Subcutaneous abdominal adipose tissue (tissue), 5 donors: ENCODE data around the gene NDUFAF7.
"Not testable (repeated sequence)": the region's sequence is repeated elsewhere in the genome, so short reads cannot be mapped to it uniquely, and the experiment has no call there.

ENCODE experiments used
- H3K27ac ChIP-seq: one replicate; pipeline ENCODE4 v1.7.0; 2013; ENCODE audit warnings: low read depth, mild to moderate bottlenecking, inconsistent platforms, low read length, moderate library complexity
- H3K27me3 ChIP-seq, 5 donors: one replicate each; pipeline ENCODE4 v1.7.0; 2013; ENCODE audit warnings: low read length in 5 of 5, inconsistent platforms in 1 of 5; ENCODE audit not compliant: control insufficient read depth in 5 of 5, insufficient read depth in 4 of 5
- H3K36me3 ChIP-seq, 5 donors: one replicate each; pipeline ENCODE4 v1.7.0; 2013; ENCODE audit warnings: low read length in 5 of 5; ENCODE audit not compliant: control insufficient read depth in 5 of 5, insufficient read depth in 5 of 5
- H3K4me1 ChIP-seq, 5 donors: one replicate each; pipeline ENCODE4 v1.7.0; 2013; ENCODE audit warnings: low read length in 5 of 5, mild to moderate bottlenecking in 3 of 5, moderate library complexity in 1 of 5; ENCODE audit not compliant: control insufficient read depth in 5 of 5, insufficient read depth in 5 of 5
- H3K4me3 ChIP-seq, 5 donors: one replicate each; pipeline ENCODE4 v1.7.0; 2013; ENCODE audit warnings: low read length in 5 of 5, low read depth in 1 of 5
- H3K9ac ChIP-seq, 5 donors: one replicate each; pipeline ENCODE4 v1.7.0; 2013; ENCODE audit warnings: low read length in 5 of 5, mild to moderate bottlenecking in 4 of 5, moderate library complexity in 3 of 5
- H3K9me3 ChIP-seq, 5 donors: one replicate each; pipeline ENCODE4 v1.7.0; 2013; ENCODE audit warnings: low read length in 5 of 5; ENCODE audit not compliant: control insufficient read depth in 5 of 5
- donor health status: healthy.
- donor health status: healthy.
- donor health status: healthy.
- donor health status: healthy.
- donor health status: healthy.

The NDUFAF7 gene

DNA sequence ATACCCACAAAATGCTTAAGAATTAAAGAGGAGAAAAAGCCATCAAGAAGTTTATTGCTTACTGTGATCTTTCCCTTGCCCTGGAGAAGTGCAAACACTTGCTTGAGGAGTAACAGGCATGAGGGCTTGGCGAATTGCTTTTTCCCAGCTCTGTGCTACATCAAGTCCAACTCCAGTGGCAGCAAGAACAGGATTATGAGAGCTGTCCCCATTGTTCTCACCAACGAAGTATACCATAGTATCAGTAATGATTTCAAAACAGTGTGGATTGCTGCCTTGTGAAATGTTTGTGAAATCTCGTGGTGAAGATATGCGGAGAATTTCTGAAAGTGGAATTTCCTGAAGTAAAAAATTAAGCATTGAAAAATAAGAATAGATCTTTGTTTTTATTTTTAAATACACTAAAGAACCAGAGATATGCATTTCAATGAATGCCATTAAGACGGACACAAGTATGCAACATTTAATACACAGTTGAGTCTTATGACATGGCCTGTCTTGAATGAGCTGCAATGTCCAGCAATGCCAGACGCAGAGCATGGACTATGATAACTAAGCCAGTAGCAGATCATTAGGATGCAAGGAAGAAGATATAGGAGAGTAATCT, 43.0 kb downstream of the NDUFAF7 start:
- Histone ChIP-seq H3K27me3 (no peaks in the 10 kb centered on the region), H3K9me3 (no peaks in the 10 kb centered on the region), H3K27ac (no peak overlapping the region), H3K4me1 (peaks cover 0 to 7% (median 0%) of the 10 kb centered on the region in 5 donors), H3K4me3 (no peak overlapping the region), H3K9ac (no peak overlapping the region), H3K36me3 (peaks cover 40 to 58% (median 46%) of the 10 kb centered on the region in 5 donors)

DNA sequence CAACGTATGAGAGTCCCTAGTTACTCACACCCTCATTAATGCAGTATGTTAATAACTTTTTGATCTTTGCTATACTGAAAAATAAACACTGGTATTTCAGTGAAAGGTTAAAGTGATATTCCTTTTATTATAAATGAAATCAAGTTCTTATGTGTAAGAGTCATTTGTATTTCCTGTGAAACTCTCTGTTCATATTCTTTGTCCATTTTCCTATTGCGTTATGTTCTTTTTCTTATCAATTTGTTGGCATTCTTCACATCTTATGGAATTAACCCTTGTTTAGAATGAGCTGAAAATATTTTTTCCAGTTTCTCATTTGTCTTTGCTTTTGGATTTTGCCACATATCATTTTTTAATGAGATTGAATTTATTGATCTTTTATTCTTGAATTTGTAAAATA, 44.8 kb downstream of the NDUFAF7 start:
- no peaks in the 10 kb centered on the region for H3K27me3 ChIP-seq
- no peak overlapping the region for H3K27ac ChIP-seq
- peaks cover 44 to 53% (median 47%) of the 10 kb centered on the region in 5 donors for H3K36me3 ChIP-seq
- H3K9me3 ChIP-seq, result no peaks in the 10 kb centered on the region
- H3K4me3 ChIP-seq, result no peak overlapping the region
- H3K9ac ChIP-seq, result no peak overlapping the region
- H3K4me1 ChIP-seq, result peaks cover 0 to 7% (median 0%) of the 10 kb centered on the region in 5 donors

DNA sequence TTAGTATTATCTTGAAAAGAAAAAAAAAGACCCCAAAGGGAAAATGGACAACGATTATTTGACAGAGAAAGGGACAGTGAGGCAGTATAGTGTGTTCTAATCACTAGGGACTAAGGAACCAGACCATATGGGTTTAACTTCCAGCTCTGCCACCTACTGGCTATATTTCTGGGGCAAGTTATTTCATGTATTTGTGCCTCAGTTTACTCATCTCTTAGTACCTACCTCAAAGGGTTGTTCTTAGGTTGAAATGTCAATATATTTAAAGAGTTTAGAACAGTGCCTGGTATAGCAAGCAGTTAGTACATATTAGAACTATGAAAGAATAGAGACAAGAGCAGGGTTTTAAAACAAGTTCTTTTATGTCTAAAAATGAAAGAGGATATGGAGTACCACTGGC, 50.5 kb downstream of the NDUFAF7 start:
- Histone ChIP-seq H3K4me3 (no peak overlapping the region), H3K36me3 (peaks cover 26 to 37% (median 33%) of the 10 kb centered on the region in 5 donors), H3K27ac (no peak overlapping the region), H3K4me1 (no peaks in the 10 kb centered on the region), H3K9me3 (no peaks in the 10 kb centered on the region), H3K9ac (no peak overlapping the region), H3K27me3 (no peaks in the 10 kb centered on the region)

DNA sequence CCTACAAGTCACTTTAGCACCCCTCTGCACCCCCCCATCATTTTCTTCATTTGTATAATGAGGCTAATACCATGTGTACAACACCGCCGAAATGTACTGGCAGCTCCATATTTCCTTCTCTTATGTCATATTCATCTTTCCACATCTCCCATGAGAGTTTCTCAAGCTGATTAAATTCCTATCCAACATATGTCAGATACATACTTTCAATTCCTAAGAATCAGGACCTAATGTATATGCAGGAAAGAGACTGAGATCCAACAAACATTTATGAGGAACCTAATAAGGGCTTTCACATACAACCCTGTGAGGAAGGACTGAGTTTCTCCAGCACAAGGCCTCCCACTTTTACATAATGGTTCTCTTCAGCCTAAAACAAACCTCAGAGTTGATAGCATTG, 51.3 kb downstream of the NDUFAF7 start:
- Histone ChIP-seq H3K27ac (no peak overlapping the region), H3K9ac (no peak overlapping the region), H3K4me3 (no peak overlapping the region), H3K4me1 (no peaks in the 10 kb centered on the region), H3K27me3 (no peaks in the 10 kb centered on the region), H3K36me3 (peaks cover 28 to 38% (median 34%) of the 10 kb centered on the region in 5 donors), H3K9me3 (no peaks in the 10 kb centered on the region)

DNA sequence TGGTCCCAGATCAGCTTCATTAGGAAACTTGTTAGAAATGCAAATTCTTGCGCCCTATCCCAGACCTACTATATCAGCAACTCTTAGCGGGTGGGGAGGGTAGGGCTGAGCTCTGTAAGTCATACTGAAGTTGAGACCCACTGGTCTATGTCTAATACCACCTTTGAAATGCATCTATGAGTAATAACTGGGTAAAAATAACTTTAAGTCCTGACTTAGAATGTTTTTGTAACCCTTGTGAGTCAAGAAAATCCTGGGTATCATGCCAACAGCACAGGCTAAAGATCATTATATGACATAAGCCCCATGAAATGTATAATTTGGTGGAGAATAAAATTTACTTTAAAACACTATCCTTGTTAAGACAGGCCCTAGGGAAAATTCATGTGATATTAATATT, 51.7 kb downstream of the NDUFAF7 start:
- no peaks in the 10 kb centered on the region for H3K9me3 ChIP-seq
- H3K9ac ChIP-seq, result no peak overlapping the region
- H3K27ac ChIP-seq, result no peak overlapping the region
- H3K4me3 ChIP-seq, result no peak overlapping the region
- no peaks in the 10 kb centered on the region for H3K4me1 ChIP-seq
- H3K36me3 ChIP-seq, result peaks cover 32 to 40% (median 35%) of the 10 kb centered on the region in 5 donors
- H3K27me3 ChIP-seq, result no peaks in the 10 kb centered on the region

DNA sequence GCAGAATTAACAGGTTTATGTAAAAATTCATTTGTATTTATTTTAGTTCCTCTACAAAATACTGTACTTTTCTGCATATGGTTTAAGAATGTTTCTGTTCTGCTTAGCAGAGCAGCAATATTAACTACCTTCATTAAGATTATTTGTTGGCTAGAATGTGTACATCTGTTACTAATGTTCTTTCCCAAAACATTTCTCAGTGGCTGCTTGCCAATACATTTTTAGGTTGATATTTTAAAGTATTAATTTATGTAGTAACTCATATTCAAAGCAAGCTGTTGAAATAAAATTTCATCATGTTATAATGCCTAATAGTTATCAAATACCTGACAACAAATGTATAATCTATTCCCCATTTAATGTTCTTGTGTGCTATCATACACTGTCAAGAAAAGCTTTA, 52.9 kb downstream of the NDUFAF7 start:
- H3K36me3 ChIP-seq, result peaks cover 30 to 45% (median 36%) of the 10 kb centered on the region in 5 donors
- no peaks in the 10 kb centered on the region for H3K9me3 ChIP-seq
- no peaks in the 10 kb centered on the region for H3K4me1 ChIP-seq
- H3K27me3 ChIP-seq, result no peaks in the 10 kb centered on the region
- no peak overlapping the region for H3K4me3 ChIP-seq
- no peak overlapping the region for H3K27ac ChIP-seq
- H3K9ac ChIP-seq, result no peak overlapping the region

DNA sequence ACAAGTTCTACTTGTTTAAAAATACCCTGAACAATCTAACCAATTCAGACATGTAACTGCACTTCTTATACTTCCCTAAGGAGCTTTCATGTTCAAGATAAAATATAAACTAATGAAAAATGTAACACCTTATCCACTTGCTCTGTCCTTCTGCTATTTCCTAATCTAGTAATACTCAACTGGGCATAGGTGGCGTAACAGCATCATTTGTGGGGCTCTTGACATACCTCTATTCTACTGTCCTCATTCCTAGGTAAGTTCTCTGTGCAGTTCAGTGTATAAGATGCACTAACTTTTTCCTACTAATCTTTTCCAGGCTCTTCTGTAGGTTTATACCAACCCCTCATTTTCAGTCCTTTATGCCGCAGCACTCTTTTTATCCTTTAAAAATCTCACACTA, 56.5 kb downstream of the NDUFAF7 start:
- Histone ChIP-seq H3K9me3 (no peaks in the 10 kb centered on the region), H3K4me1 (no peaks in the 10 kb centered on the region), H3K27ac (no peak overlapping the region), H3K36me3 (peaks cover 21 to 32% (median 27%) of the 10 kb centered on the region in 5 donors), H3K9ac (no peak overlapping the region), H3K27me3 (no peaks in the 10 kb centered on the region), H3K4me3 (no peak overlapping the region)

DNA sequence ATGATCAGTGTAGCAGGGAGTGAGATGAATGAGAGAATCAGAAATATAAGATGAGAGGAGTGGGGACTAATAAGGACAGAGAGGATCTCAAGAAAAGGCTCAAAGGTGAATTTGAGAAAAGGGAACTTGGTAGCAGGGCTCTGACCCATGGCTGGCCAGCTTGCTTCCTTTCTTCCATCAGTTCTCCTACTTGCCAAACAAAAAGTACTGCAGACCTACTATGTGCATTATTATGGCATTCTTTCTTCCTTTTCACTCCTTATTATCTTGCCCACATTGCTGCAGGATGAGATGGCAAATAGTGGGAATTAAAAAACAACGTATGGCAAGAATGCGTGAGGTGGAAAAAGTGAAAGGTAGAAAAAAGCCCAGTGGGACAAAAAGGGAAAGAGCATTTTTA, 60.2 kb downstream of the NDUFAF7 start:
- Histone ChIP-seq H3K36me3 (peaks cover 13 to 22% (median 20%) of the 10 kb centered on the region in 5 donors), H3K4me1 (no peaks in the 10 kb centered on the region), H3K27ac (no peak overlapping the region), H3K9ac (no peak overlapping the region), H3K9me3 (no peaks in the 10 kb centered on the region), H3K4me3 (no peak overlapping the region), H3K27me3 (no peaks in the 10 kb centered on the region)

DNA sequence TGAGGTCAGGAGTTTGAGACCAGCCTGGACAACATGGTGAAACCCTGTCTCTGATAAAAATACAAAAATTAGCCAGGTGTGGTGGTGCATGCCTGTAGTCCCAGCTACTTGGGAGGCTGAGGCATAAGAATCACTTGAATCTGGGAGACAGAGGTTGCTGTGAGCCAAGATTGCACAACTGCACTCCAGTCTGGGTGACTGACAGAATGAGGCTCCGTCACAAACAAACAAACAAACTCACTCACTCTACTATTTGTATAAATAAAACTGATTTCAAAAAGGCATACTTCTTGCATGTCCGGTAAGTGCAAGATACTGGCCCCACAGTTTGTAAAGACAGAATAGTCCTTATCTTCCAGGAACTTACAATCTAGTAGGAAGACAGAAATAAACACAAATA, 63.4 kb downstream of the NDUFAF7 start:
- H3K9me3 ChIP-seq, H3K36me3 ChIP-seq, H3K27me3 ChIP-seq, H3K4me3 ChIP-seq, H3K9ac ChIP-seq, H3K4me1 ChIP-seq, H3K27ac ChIP-seq: not testable (repeated sequence)

DNA sequence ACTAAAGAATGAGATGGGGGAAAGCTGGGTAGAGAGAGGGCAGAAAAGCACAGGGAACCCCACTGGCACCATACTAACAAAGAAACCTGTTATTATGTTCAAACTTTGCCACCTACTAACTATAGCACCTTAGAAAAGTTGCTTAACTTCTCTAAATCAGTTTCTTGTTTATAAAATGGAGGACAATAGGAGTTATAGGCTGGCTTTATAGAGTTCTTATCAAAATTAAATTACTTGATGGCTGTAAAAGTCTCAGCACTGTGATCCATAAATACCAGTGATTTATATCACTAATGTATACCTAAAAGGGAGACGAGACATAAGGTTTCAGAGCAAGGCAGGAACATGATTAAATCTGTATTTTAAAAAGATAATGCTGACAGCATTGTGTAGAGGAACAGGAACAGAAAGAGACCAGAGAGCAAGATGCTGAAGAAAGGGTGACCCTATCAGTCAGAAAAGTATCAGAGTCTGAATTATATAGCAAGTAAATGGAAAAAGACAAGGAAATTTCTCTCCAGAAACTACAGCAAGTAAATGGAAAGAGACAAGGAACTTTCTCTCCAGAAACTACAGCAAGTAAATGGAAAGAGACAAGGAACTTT, 64.1 kb downstream of the NDUFAF7 start:
- peaks cover 2 to 7% (median 4%) of the 10 kb centered on the region in 5 donors for H3K36me3 ChIP-seq
- no peaks in the 10 kb centered on the region for H3K27me3 ChIP-seq
- H3K4me1 ChIP-seq, result no peaks in the 10 kb centered on the region
- H3K27ac ChIP-seq, result no peak overlapping the region
- no peak overlapping the region for H3K4me3 ChIP-seq
- no peak overlapping the region for H3K9ac ChIP-seq
- H3K9me3 ChIP-seq, result no peaks in the 10 kb centered on the region
